ENCODE data around the gene C2CD2. TPM values are rescaled to one million over a fixed set of nuclear protein-coding genes. Genes with fewer than 3 reads are reported as not detected.

The C2CD2 gene
- total RNA-seq, 3 donors from 2014 or later = 37.0 to 73.8 (median 41.6) TPM

DNA sequence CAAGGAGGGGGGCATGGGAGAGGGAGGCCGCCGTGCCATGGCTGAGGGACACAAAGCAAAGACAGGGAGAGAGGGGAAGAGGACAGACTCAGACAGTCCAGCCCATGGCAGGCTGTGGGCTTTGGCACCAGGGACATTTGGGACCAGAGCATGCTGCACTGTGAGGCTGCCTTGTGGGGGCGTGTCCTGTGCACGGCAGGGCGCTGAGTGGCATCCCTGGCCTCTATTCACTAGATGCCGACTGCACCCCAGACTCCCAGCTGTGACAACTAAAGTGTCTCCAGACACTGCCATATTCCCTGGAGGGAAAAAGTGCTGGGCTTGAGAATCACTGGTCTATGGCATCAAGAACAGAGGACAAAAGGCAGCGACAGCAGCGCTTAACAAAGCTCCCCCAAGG is 56.1 kb downstream of the C2CD2 start:
- H3K36me3 ChIP-seq = no peaks in the 10 kb centered on the region
- no peaks in the 10 kb centered on the region for H3K27me3 ChIP-seq
- no peaks in the 10 kb centered on the region for H3K9me3 ChIP-seq
- H3K4me3 ChIP-seq = no peak overlapping the region
- H3K4me1 ChIP-seq = no peaks in the 10 kb centered on the region
- H3K27ac ChIP-seq = no peak overlapping the region
- intact Hi-C loops (cut with DNase I; ENCODE audit: low total_unique reads) = loop anchor here (5.0 kb wide), 1 partner anchor 2000 kb away; no protein-coding TSS in a partner anchor
- TF ChIP-seq POLR2A (IDR thresholded peaks at IDR 0.05) = no peak
- TF ChIP-seq, protein P1, sequence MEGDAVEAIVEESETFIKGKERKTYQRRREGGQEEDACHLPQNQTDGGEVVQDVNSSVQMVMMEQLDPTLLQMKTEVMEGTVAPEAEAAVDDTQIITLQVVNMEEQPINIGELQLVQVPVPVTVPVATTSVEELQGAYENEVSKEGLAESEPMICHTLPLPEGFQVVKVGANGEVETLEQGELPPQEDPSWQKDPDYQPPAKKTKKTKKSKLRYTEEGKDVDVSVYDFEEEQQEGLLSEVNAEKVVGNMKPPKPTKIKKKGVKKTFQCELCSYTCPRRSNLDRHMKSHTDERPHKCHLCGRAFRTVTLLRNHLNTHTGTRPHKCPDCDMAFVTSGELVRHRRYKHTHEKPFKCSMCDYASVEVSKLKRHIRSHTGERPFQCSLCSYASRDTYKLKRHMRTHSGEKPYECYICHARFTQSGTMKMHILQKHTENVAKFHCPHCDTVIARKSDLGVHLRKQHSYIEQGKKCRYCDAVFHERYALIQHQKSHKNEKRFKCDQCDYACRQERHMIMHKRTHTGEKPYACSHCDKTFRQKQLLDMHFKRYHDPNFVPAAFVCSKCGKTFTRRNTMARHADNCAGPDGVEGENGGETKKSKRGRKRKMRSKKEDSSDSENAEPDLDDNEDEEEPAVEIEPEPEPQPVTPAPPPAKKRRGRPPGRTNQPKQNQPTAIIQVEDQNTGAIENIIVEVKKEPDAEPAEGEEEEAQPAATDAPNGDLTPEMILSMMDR (IDR thresholded peaks at IDR 0.05) = no peak
- TF ChIP-seq POLR2AphosphoS5 (IDR thresholded peaks at IDR 0.05) = no peak
- no peak for DNase-seq (ENCODE audit: low spot score in 2 of 2)

DNA sequence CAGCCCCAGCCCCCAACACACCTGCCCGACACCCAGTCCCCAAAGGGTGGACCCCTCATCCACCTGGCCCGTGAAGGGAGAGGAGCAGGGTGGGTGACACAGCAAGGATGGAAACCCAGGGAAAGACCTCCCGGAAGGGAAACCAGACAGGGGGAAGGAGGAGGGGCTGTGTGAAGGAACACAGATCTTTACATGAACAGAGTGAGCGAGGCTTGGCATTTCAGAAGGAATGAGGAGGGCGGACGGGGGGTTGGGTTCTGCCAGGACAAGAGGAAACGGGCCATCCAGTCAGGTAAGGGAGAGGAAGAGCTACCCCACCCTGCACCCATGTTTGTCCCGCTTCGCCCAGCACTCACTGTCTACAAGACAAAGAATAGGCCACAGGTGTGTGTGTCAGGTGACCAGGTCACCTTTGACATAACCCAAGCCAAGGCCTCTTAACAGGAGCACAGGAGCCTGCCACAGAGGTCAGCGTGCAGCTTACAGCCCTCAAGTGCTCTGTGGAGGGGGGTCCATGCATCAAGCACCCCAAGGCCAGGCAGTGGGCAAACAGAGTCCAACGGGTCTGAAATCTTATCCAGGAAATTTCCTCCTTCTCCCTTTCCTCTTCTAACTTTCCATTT is 56.7 kb downstream of the C2CD2 start:
- intact Hi-C loops (cut with DNase I; ENCODE audit: low total_unique reads) = loop anchor here (5.0 kb wide), 1 partner anchor 2000 kb away; no protein-coding TSS in a partner anchor
- Histone ChIP-seq H3K4me3 (no peak overlapping the region), H3K36me3 (no peaks in the 10 kb centered on the region)

DNA sequence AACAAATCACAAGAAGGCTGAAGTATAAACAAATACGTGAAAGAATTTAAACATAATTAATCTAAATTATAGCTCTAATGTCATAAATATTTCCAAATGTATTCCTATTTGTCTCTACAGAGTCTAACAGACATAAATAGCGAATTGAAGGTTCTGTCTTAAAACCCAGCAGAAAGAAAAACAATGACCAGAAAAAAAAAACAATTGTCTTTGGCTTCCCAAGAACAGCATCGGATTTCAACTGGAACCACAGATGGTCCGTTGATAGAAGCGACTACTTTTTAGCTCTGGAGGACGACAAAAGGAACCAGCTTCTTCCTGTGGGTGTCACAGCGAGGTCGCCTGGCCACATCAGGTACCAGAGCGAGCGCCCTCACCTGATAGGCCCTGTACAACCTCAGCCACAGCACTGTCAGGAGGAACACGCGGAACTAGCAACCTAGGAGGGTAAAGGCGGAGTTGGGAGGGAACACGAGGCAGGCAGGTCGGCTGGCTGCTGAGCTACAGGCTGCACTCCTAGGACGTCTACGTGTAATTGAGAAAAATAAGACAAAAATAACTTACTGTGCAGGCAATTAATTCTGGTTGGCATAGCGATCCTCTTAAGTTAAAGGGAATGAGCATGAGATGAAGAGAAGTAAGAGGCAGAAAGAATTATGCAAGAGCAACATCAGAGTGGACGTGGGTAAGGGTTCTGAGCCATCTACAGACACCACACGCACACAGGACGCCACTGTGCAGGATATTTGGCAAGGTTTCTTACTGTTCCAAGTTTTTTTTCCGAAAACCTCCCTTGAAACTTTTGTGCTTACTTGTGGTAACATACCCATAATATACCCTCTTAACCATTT is 58.0 kb downstream of the C2CD2 start:
- TF ChIP-seq POLR2AphosphoS5 (IDR thresholded peaks at IDR 0.05) (no peak), POLR2A (IDR thresholded peaks at IDR 0.05) (no peak)
- TF ChIP-seq, protein P1 (IDR thresholded peaks at IDR 0.05) = no peak
- no peak overlapping the region for H3K27ac ChIP-seq
- H3K36me3 ChIP-seq = no peaks in the 10 kb centered on the region
- no peaks in the 10 kb centered on the region for H3K4me1 ChIP-seq
- H3K4me3 ChIP-seq = no peak overlapping the region
- intact Hi-C loops (cut with DNase I; ENCODE audit: low total_unique reads) = loop anchor here (5.0 kb wide), 1 partner anchor 2001 kb away; no protein-coding TSS in a partner anchor
- DNase-seq (ENCODE audit: low spot score in 2 of 2) = no peak
- no peaks in the 10 kb centered on the region for H3K9me3 ChIP-seq
- H3K27me3 ChIP-seq = no peaks in the 10 kb centered on the region

More for the DNA sequence above, 56.7 kb downstream of the C2CD2 start:
- no peak for DNase-seq (ENCODE audit: low spot score in 2 of 2)
- H3K27me3 ChIP-seq = no peaks in the 10 kb centered on the region
- H3K27ac ChIP-seq = no peak overlapping the region
- no peaks in the 10 kb centered on the region for H3K4me1 ChIP-seq
- no peaks in the 10 kb centered on the region for H3K9me3 ChIP-seq
- no peak for TF ChIP-seq POLR2A (IDR thresholded peaks at IDR 0.05)
- TF ChIP-seq, protein P1 (IDR thresholded peaks at IDR 0.05) = no peak
- TF ChIP-seq POLR2AphosphoS5 (IDR thresholded peaks at IDR 0.05) = no peak

DNA sequence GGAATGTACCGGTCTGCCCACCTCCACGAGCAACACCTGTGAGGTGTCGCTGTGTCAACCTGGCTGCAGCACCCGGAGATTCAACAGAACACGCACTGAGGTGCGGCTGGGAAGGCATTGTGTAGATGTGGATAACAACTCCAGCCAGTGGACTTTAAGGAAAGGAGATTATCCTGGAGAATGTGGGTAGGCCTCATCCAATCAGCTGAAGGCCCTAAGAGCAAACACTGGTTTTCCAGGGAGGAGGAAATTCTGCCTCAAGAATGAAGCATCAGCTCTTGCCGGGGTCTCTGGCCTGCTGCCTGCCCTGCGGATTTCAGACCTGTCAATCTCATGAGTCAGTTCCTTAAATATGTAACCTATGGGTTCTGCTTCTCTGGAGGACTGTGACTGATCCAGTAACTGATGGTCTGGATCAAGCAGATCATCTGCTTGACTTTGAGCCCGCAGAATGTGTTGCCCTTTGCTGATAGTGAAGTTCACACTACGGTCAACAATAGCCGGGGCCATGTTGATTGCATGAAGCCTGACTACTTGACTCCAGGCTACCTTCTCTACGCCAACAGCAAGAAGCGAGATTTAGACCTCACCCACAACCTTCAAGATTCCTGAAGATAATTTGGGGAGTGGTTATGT is 58.8 kb downstream of the C2CD2 start:
- no peaks in the 10 kb centered on the region for H3K9me3 ChIP-seq
- DNase-seq (ENCODE audit: low spot score in 2 of 2) = no peak
- intact Hi-C loops (cut with DNase I; ENCODE audit: low total_unique reads) = loop anchor here (5.0 kb wide), 1 partner anchor 2002 kb away; no protein-coding TSS in a partner anchor
- no peak overlapping the region for H3K27ac ChIP-seq
- no peaks in the 10 kb centered on the region for H3K36me3 ChIP-seq
- no peaks in the 10 kb centered on the region for H3K4me1 ChIP-seq
- no peak overlapping the region for H3K4me3 ChIP-seq
- no peaks in the 10 kb centered on the region for H3K27me3 ChIP-seq
- TF ChIP-seq, protein P1 (IDR thresholded peaks at IDR 0.05) = no peak
- TF ChIP-seq POLR2AphosphoS5 (IDR thresholded peaks at IDR 0.05) = no peak
- TF ChIP-seq POLR2A (IDR thresholded peaks at IDR 0.05) = no peak

Data from breast epithelium (tissue), 4 donors.